NB4 (cell line): ENCODE data around the gene DOCK2.
"Not testable (repeated sequence)": the region's sequence is repeated elsewhere in the genome, so short reads cannot be mapped to it uniquely, and the experiment has no call there.

ENCODE experiments used
- CTCF ChIP-seq: IDR thresholded peaks from one replicate; pipeline ENCODE4 v1.5.1; 2012; ENCODE audit warnings: low read depth, low read length
- MYC ChIP-seq: IDR thresholded peaks from 2 replicates; pipeline ENCODE4 v1.6.1; 2011; ENCODE audit warnings: low read depth, low read length
- POLR2A ChIP-seq: IDR thresholded peaks from 2 replicates; pipeline ENCODE4 v1.6.1; 2011; ENCODE audit warnings: mild to moderate bottlenecking; ENCODE audit not compliant: insufficient read length; ENCODE audit errors: extremely low read depth

- not testable (repeated sequence) for TF ChIP-seq CTCF, POLR2A, MYC
Measured at GRCh38 chr5:169766943-169767342, 129.9 kb downstream of the DOCK2 start.
